Measurements from ENCODE around the gene IL6ST.

DNA sequence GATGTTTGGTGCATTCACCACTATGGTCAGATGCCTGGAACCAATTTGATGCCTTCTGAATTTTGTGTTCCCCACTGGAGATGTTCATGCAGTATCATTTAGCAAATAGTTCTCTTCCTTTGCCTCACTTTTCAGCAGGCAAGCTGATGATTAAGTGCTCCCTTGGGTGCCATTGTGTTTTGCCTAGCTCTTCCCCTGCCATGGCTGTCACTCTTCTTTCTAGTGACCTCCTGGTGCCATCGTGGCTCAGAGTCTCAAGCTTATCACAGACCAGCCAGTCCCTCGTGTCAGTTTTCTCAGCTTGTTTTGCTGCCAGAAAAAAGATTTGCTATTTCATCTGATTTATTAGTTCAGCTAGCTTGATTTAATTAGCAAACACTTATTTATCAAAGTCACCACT is 102.3 kb downstream of the IL6ST start:
- no peak for TF ChIP-seq POLR2A (IDR thresholded peaks at IDR 0.05)
- TF ChIP-seq, protein P1, sequence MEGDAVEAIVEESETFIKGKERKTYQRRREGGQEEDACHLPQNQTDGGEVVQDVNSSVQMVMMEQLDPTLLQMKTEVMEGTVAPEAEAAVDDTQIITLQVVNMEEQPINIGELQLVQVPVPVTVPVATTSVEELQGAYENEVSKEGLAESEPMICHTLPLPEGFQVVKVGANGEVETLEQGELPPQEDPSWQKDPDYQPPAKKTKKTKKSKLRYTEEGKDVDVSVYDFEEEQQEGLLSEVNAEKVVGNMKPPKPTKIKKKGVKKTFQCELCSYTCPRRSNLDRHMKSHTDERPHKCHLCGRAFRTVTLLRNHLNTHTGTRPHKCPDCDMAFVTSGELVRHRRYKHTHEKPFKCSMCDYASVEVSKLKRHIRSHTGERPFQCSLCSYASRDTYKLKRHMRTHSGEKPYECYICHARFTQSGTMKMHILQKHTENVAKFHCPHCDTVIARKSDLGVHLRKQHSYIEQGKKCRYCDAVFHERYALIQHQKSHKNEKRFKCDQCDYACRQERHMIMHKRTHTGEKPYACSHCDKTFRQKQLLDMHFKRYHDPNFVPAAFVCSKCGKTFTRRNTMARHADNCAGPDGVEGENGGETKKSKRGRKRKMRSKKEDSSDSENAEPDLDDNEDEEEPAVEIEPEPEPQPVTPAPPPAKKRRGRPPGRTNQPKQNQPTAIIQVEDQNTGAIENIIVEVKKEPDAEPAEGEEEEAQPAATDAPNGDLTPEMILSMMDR (IDR thresholded peaks at IDR 0.05 in 8 of 11, conservative IDR thresholded peaks at IDR 0.05 in 3 of 11): no peak
